NCI-H2196 treated with DMSO at 0.1 percent for 48 hours (cell line): ENCODE measurements around the gene KLK15.
"Not testable (repeated sequence)": the region's sequence is repeated elsewhere in the genome, so short reads cannot be mapped to it uniquely, and the experiment has no call there.

Experiments used
- DNase-seq: peaks from one replicate; lab custom pipeline; 2025; ENCODE audit not compliant: unreplicated experiment; lab: John Stamatoyannopoulos, UW

Gene KLK15

DNA sequence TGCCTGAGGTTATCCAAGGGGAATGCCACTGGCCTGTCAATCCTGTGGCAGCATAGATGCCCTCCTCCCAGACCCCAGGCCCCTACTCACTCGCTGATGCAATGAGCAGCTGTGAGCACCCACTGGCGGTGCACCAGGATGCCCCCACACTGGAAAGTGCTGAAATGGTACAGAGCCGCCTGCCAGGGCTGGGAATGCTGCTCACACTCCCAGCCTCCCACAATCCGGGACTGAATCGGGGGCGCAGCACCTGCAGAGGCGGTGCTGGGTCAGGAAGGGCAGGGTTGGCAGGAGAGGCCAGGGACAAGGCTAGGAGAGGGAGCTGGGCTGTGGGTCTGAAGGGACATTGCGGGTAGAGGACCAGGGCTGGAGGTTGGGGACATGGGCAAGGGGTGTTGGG is 11.8 kb downstream of the KLK15 start:
- no peak for DNase-seq

DNA sequence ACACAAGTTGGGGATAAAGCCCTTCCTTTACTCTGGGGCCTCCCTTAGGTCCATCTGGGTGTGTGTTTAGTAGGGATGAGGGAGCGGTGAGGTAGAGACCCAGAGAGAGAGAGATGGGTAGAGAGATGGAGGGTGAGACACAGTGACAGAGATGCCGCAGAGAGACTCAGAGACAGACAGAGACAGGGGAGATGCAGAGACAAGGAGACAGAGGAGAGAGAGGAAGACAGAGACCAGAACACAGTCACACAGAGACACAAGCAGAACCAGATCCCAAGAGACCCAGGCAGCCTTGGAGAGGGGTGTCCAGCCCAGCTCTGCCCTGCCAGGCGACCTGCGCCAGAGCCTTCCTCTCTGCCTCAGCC is 12.1 kb downstream of the KLK15 start:
- DNase-seq: no peak

DNA sequence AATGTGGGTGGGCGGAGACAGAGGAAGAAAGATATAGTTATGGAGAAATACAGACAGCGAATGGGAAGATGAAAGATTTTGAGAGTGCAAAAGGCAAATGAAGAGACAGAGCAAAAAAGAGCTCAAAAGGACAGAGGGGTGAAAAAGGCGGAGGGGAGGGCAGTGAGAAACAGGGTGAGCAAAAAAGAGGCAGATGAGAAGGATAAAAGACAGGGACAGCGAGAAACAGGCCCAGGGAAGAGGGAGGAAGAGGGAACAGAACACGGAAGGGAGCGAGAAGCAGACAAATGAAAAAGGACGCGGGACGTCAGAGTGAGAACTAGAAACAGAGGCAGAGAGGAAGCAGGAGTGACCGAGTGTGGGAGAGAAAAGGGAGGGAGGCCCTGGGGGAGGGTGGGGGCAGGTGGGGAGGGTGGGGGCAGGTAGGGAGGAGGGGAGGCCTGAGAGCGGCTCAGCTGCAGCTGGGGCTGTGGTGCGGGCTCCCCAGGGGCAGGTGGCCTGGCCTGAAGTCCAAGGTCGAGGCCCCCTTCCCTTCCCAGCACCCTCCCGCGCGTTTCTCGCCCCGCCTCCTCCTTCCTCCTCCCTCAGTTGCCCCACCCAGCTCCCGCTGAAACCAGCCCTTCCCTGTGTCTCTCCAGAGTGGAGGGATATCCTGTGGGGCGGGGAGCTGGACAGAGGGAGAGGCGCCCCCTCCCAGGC is 12.7 kb downstream of the KLK15 start:
- no peak for DNase-seq

DNA sequence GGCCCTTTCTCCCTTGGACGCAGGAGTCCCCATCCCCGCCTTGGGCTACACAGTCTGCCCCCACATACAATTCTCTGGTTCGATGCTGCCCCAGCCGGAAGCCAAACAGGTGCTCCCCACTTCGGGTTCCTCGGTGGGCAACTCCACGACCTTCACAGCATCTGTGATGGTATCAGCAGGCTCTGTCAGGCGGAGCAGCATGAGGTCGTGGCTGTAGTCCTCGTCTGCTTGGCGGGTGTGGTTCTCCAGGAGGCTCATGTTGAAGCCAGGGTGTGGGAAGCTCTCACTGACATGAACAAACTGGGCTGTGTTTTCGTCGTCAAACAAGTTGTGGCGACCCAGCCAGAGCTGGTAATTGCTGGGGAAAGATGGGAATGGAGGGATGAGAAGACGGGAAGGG is 13.3 kb downstream of the KLK15 start:
- no peak for DNase-seq

DNA sequence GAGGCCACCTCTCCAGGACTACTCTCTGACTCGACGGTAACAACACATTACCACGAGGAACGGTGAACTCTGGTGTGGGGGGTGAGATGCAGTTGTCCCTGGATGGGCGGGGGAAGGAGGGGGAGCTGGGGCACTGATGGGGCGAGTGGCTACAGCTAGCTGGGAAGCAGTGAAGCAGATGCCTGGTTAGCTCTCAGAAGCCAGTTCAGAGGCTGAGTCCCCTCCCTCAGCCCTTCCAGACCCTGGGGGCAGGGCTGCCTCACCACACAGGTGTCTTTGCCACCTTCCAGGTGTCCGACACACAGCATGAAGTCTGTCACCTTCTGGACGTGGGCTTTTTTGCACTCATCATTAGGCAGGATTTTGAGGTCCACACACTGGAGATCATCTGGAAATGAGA is 13.7 kb downstream of the KLK15 start:
- DNase-seq: no peak

DNA sequence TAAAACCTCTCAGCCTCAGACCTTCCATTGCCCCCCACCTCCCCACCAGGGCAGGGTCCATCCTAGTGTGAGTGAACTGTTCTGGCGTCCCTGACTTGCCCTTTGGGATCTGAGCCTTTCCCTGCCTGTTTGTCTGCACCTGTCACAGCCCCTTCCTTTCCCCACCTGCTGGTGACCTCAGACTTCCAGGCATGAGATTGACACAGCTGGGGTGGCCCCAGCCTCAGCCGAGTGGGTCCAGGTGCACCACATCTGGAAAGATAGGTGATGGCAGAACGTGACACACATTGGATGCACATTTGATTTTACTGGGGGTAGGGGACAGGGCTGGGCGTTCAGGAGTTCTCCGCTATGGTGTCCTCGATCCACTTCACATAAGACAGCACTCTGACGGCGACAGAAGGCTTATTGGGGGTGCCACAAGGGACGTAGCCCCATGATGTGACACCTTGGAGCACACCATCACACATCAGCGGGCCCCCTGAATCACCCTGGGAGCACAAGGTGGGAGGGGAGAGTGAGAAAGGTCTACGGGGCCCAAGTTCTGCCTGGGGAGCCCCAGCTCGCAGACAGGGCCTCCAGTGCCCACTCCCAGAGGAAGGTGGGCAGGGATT is 14.4 kb downstream of the KLK15 start:
- no peak for DNase-seq

DNA sequence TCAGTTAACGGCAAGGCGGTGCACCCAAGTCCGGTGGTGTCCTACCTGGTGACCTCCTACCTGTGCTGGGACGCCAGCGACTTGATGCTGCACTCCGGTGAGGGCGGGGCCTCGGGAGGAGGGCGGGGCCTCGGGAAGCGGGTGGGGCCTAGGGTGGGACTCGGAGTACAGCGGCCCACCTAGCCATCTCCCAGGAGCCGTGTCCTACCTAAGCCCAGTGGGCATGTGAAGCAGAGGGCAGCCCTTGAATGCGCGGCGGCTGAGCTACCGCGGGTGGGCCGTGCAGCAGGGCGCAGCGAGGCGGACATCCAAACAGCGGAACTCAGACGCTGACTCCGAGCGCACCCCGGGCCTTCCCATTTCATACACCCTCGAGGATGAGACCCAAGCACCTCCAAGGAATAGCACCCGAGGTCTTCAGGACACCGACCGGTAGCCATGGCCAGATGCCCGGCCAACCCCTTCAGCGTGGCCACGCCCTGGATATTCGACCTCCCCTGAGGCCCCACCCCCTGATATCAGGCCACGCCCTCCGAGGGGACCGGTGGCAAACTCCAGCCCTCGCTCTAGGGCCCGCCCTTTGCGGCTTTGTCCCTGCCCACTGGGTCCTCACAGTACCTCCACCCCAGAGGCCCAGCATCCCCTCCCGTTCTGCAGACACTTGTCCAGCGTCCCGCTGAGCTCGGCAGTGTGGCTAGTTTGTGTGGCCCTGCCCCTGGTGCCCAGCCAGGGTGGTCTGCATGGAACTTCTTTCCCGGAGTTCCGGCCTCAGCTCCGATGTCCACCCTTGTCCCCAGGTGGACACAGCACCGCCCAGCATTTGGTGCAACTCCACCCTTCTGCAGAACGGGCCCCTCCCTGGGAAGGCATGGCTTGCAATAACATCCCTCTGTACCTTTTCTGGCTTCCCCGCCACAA is 15.2 kb downstream of the KLK15 start:
- peak; percentile 44 for DNase-seq

DNA sequence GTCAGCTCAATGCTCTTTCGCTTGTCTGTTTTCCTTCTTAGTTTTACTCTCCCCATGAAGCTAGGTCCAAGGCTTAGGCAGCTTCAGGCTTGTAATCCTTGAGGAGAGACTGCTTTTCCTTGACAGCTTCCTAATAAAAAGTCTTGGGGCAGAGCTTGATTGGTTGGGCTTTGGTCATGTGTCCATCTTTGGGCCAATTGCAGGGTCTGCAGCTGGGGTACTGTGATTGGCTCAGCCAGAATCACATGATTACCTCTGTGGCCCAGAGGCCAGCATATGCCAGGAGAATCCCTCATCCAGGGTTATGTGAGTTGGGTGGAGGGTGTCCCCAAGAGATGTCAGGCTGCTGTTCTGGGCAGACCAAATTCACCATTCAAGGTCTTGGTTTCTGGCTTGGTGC is 17.9 kb downstream of the KLK15 start:
- DNase-seq: no peak

DNA sequence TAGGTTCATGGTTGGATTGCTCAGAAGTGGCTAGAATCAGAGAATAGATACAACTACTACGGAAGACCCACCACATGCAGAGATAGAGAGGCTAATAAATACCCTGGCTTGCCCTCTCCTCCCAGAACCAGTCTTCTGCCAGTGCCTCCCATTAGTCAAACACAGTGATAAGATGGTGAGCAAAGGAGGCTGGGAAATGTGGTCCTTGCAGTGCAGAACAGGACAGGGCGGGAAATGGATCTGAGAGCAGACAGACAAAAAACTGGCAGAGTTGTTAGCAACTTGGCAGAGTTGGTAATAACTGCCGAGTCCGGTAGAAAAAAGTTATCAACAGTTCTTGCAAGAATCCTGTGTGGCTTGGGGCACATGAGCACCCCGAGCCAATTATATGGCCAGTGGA is 18.5 kb downstream of the KLK15 start:
- DNase-seq: no peak

DNA sequence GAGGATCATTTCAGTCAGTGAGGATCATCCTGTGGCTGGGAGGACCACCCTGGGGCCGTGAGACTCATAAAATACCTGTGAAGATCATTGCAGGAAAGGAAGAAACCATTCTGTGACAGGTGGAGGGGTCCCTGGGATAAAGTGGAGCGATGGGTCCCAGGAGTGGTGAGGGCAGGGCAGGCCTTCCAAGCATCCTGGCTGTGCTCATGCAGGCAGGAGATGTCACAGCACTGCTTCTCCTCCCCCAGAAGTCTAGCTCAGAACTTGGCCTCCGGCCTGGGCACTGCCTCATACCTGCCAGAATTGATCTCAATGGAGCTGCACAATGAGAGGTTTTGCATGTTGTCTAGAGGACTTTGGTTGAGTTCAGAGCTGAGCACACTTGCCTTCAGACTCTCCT is 20.9 kb downstream of the KLK15 start:
- no peak for DNase-seq

DNA sequence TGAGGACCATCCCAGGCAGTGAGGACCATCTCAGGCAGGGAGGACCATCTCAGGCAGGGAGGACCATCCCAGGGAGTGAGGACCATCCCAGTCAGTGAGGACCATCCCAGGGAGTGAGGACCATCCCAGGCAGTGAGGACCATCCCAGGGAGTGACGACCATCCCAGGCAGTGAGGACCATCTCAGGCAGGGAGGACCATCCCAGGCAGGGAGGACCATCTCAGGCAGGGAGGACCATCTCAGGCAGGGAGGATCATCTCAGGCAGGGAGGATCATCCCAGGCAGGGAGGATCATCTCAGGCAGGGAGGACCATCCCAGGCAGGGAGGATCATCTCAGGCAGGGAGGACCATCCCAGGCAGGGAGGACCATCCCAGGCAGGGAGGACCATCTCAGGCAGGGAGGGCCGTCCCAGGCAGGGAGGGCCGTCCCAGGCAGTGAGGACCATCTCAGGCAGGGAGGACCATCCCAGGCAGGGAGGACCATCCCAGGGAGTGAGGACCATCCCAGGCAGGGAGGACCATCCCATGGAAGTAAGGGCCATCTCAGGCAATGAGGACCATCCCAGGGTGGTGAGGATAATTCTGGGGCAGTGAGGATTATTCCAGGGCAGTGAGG is 21.6 kb downstream of the KLK15 start:
- DNase-seq: not testable (repeated sequence)

DNA sequence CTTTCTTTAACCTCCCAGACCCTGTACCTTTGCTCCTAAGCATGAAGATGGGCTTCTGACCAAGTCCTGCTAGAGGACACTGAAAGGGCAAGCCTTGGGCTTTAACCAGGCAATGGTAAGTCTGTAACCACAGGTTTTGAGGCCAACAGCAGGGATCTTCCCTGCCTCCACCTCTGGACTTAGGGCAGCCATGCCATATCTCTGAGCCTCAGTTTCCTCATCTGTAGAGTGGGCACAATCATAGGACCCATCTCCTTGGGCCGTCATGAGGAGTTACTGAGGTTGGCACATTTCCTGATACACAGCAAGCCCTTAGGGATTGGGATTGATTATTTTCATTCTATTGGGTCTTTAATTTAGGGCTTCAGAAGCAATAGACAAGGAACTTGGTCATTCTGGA is 24.5 kb downstream of the KLK15 start:
- no peak for DNase-seq

DNA sequence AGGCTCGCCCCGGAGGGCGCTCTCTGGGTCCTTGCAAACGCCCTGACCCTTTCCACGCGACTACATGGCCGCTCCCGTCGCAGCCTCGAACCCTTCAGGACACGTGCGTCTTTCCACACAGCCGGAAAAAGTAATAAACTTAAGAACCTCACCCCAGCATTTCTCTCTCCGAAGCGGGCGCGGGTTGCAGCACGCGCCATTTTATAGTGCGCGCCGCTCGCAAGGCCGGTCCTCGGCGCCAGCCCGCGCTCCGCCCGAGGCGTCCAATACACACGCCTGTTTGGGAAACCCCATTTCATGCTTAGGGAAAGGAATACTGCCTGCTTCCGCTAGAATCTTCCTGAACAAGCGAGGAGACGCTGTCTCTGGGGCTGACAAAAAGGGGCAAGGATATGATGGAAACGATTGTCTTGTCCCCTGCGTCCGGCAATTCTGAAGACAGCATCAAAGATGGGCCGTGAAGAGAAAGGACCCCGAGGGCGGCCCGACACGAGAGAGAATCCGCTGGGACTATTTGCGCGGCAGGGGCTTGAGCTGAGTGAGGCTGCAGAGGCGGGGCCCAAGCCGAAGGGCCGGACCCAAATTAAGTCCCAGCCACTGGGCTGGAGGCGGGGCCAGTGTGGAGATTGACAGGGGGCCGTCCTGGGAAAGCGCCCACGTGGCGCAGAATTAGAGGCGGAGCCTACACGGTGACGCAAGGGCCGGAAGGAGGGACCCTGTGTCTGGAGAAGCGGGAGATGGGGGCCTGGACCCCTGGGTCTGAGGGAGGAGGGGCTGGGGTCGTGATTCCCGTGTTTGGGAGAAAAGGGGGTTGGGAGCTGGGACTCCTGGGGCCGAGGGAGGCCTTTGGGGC is 28.7 kb downstream of the KLK15 start:
- peak; percentile 95 for DNase-seq

DNA sequence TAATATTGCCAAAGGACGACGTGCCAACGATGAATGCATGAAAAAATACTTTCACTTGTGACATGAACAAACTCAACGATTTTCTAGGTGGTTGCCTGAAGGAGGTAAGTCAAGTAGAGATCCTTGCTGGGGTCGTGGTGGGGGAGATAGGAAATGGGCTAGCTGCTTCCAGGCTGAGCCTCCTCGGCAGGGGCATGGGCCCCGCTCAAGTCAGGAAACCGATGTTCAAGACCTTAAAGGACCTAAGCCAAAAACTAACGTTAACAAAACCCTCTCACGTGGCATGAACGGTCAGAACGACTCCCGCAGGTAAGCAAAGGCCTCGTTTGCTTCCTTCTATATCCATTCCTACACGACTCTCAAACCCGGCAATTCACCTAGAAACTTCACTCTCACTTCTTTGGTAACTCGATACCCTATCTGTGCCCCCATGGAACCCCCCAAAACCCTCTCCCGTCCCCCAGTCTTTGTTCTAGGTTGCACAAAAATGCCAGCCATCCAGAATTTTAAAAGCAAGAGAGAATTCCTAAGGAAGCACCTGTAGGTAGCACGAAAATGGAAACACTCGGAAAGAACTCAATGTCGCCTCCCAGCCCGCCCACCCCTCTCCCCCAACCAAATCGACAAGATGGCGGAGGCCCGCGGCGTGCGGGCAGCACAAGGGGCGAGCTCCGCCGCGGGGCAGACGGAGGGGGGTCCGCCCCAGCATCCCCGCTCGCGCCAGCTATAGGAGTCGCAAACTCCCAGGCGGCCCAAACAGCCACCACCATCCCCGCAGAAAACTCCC is 29.5 kb downstream of the KLK15 start:
- DNase-seq: no peak

DNA sequence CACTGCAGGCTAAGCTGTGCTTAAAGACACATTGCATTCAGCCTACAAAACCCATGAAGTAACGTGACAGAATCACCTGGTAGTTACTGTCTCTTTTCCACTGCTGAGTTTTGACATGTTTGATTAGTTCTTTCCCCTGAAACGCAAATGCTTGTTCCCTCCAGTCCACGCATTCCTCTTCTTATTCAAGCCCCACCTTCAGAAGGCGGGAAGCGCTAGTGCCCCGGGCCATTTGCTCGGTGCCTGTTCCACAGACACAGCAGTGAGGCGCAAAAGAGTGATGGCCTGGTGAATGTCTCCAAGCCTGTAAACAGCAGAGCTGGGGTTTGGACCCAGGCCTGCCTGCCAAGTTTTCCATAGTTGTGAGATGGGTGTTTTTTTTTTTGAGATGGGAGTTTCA is 32.3 kb downstream of the KLK15 start:
- DNase-seq: no peak

DNA sequence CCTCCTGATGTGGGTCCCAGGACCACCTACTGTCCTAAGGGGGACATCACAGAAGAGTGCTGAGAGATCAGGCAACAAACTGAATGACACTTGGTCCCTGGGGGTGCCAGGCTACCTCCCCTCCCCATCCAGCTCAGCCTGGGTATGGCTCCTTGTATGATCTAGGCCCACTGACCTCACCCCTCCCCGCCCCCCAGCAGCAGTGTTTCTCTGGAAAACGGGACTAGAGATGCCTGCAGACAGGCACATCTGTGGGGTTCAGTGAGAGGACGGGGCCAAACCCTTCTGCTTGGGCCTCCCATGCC is 33.9 kb downstream of the KLK15 start:
- no peak for DNase-seq

DNA sequence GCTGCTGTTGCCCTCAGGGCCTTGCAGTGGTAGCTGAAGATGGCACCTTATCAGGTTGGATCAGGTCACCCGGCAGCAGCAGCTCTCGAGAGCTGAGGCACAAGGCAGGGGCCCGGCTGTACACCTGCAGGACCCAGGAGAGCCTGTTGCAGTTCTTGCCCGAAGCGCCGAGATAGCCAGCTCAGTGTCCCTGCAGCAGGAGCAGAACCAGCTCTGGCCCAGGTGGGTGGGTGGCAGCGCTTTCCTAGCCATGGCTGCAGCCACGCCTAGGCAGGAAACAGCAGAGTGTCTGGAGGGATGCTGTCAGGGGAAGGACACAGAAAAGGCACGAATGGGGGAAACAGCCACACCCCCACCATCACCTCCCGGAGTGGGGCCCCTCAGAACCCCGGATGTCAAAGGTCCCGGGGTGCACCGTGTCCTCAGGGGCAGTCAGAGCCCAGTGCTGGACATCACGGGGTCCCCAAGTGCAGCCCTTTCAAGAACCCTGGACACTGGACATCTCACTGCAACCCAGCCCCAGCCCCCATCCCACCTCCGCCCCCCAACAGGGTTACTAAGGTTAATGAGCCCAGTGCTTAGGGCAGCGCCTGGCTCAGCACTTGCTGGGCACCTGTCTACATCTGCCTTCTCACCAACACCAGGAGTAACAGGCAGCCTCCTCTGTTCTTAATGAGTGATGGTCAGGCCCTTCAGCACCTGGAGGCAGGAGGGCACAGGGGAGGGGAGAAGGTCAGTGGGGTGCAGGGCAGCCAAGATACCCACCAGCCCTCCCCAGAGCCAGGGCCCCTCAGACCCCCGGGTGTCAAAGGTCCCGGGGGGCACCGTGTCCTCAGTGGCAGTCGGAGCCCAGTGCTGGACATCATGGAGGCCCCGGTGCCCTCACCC is 34.5 kb downstream of the KLK15 start:
- DNase-seq: no peak

DNA sequence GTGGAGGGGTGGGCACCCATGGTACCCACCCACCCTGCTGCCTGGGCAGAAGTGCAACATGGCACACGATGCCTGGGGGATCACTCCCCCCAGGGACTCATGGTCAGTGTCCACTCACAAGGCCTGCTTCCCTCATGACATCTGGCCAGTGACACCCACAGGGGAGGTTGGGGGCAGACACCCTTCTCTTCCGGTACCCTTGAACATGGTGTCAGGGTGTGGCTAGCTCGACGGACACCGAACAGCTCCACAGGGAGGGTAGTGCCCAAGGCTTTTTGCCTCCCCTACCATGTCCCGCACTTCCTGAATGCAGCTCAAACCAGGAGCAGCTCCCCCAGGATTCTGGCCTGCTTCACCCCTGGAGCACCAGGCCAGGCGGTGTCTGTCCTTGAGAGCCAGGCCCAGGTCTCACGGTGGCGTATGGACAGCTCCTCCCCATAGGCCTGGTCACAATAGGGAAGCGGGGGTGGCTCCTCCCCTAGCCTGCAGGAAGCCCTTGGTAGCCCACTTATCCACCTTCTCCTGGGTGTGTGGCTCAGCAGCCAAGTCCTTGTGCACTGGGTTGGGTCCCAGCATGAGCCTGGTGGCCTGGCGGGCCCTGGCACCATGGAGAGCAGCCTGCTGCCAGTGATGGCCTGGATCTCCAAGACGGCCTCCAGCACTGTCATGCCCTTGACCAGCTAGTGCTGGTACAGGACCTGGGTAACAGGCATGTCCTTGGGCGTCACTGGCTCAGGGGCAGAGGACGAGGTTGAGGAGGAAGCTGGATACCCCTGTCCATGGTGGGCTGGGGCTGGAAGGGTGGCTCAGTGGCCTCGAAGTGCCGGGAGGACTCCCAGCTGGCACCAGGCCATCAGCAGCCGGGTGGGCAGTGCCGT is 35.4 kb downstream of the KLK15 start:
- DNase-seq: no peak
